Dedifferentiated amniotic fluid mesenchymal stem cell (primary cell): Measurements from ENCODE around the gene ZNF32.
A peak's percentile ranks its signal among the peaks of the same experiment; 100 is the strongest.

ENCODE experiments used
- DNase-seq: peaks from one replicate; pipeline ENCODE4 v3.0.0-alpha.2; 2016; ENCODE audit errors: extremely low spot score

The ZNF32 gene

GRCh38 chr10:43648398-43649184, at the start of gene ZNF32:
Gene ZNF32, minus strand, starts transcription at chr10:43648881. Its CDS starts 2,748 bp downstream, at chr10:43646133.
- DNase-seq, result peak; percentile 74

- DNase-seq, result no peak
Measured at GRCh38 chr10:43698156-43698555, 49.5 kb upstream of the ZNF32 start.

- DNase-seq, result no peak
Measured at GRCh38 chr10:43696909-43697483, 48.3 kb upstream of the ZNF32 start.

GRCh38 chr10:43695730-43696129, 47.0 kb upstream of the ZNF32 start:
- no peak for DNase-seq

GRCh38 chr10:43695321-43695720, 46.6 kb upstream of the ZNF32 start:
- no peak for DNase-seq

GRCh38 chr10:43694526-43694925, 45.8 kb upstream of the ZNF32 start:
- no peak for DNase-seq

GRCh38 chr10:43693602-43694001, 44.9 kb upstream of the ZNF32 start:
- no peak for DNase-seq

- no peak for DNase-seq
Measured at GRCh38 chr10:43692051-43692825, 43.6 kb upstream of the ZNF32 start.

GRCh38 chr10:43691485-43691884, 42.8 kb upstream of the ZNF32 start:
- no peak for DNase-seq

- DNase-seq, result peak; percentile 43
Measured at GRCh38 chr10:43689955-43690771, 41.5 kb upstream of the ZNF32 start.

GRCh38 chr10:43689618-43689954, 40.9 kb upstream of the ZNF32 start:
- DNase-seq, result no peak

- DNase-seq, result no peak
Measured at GRCh38 chr10:43689007-43689491, 40.4 kb upstream of the ZNF32 start.

GRCh38 chr10:43688348-43688892, 39.7 kb upstream of the ZNF32 start:
- no peak for DNase-seq

- no peak for DNase-seq
Measured at GRCh38 chr10:43687373-43687772, 38.7 kb upstream of the ZNF32 start.

GRCh38 chr10:43686414-43686813, 37.7 kb upstream of the ZNF32 start:
- DNase-seq, result no peak

- DNase-seq, result no peak
Measured at GRCh38 chr10:43685744-43686143, 37.1 kb upstream of the ZNF32 start.

GRCh38 chr10:43684292-43684559, 35.5 kb upstream of the ZNF32 start:
- DNase-seq, result no peak

- no peak for DNase-seq
Measured at GRCh38 chr10:43683451-43684291, 35.0 kb upstream of the ZNF32 start.

GRCh38 chr10:43682956-43683355, 34.3 kb upstream of the ZNF32 start:
- DNase-seq, result no peak

GRCh38 chr10:43681721-43682120, 33.0 kb upstream of the ZNF32 start:
- no peak for DNase-seq

GRCh38 chr10:43681220-43681619, 32.5 kb upstream of the ZNF32 start:
- DNase-seq, result no peak
